ENCODE measurements around the gene MON2.

GRCh38 chr12:62586850-62587249 is 120.2 kb downstream of the MON2 start:
- TF ChIP-seq CTCF (conservative IDR thresholded peaks at IDR 0.05): no peak
- TF ChIP-seq EZH2 (IDR thresholded peaks at IDR 0.05; ENCODE audit: low read depth): no peak
